NT2/D1 (cell line): ENCODE measurements around the gene VLDLR.
A peak's percentile ranks its signal among the peaks of the same experiment; 100 is the strongest.

ENCODE experiments used
- DNase-seq: peaks from one replicate; pipeline ENCODE4 v3.0.0-alpha.2; 2011; ENCODE audit warnings: low read depth, low spot score
- H3K27me3 ChIP-seq: 2 replicates; pipeline ENCODE4 v1.6.0; 2011; ENCODE audit warnings: mild to moderate bottlenecking; ENCODE audit not compliant: insufficient read length, insufficient read depth
- H3K36me3 ChIP-seq: 2 replicates; pipeline ENCODE4 v1.6.1; 2011; ENCODE audit warnings: mild to moderate bottlenecking, low read length, mixed read lengths; ENCODE audit not compliant: insufficient read depth, insufficient read length
- H3K4me1 ChIP-seq: 2 replicates; pipeline ENCODE4 v1.5.1; 2011; ENCODE audit not compliant: insufficient read depth, insufficient read length
- H3K4me3 ChIP-seq: 2 replicates; pipeline ENCODE4 v1.5.1; 2011; ENCODE audit warnings: low read depth; ENCODE audit not compliant: insufficient read length
- H3K9ac ChIP-seq: 2 replicates; pipeline ENCODE4 v1.6.0; 2011; ENCODE audit warnings: low read depth; ENCODE audit not compliant: insufficient read length
- H3K9me3 ChIP-seq: 2 replicates; pipeline ENCODE4 v1.5.1; 2011; ENCODE audit warnings: mild to moderate bottlenecking, low read length; ENCODE audit not compliant: insufficient read depth
- SUZ12 ChIP-seq: IDR thresholded peaks from 2 replicates; pipeline ENCODE4 v1.6.1; 2011; ENCODE audit not compliant: insufficient read length, insufficient read depth; ENCODE audit errors: extremely low read depth
- YY1 ChIP-seq: IDR thresholded peaks from 2 replicates; pipeline ENCODE4 v1.6.1; 2011; ENCODE audit not compliant: insufficient read length, insufficient read depth
- ZNF274 ChIP-seq: IDR thresholded peaks from 2 replicates; pipeline ENCODE4 v1.6.1; 2011; ENCODE audit warnings: mild to moderate bottlenecking, low read depth, low read length

VLDLR gene

DNA sequence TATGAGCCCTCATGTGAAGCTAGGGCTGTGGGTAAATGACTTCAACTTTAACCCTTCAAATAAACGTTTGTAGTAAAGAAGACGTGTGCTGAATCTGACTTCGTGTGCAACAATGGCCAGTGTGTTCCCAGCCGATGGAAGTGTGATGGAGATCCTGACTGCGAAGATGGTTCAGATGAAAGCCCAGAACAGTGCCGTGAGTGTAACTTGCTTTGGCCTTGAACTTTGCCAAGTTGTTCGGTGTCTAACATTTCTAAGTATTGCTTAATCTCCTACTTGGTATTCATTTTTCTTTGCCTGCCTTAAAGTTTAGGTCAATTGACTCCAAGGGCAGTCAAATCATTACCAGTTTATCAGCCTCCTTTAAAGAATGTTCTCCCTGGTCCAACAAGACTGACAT is 18.2 kb downstream of the VLDLR start:
- Histone ChIP-seq H3K36me3 (peaks cover 93% of the 10 kb centered on the region), H3K9me3 (no peaks in the 10 kb centered on the region), H3K9ac (no peak overlapping the region), H3K27me3 (no peaks in the 10 kb centered on the region), H3K4me1 (no peaks in the 10 kb centered on the region), H3K4me3 (no peak overlapping the region)
- TF ChIP-seq SUZ12 (no peak), YY1 (no peak), ZNF274 (no peak)
- no peak for DNase-seq

DNA sequence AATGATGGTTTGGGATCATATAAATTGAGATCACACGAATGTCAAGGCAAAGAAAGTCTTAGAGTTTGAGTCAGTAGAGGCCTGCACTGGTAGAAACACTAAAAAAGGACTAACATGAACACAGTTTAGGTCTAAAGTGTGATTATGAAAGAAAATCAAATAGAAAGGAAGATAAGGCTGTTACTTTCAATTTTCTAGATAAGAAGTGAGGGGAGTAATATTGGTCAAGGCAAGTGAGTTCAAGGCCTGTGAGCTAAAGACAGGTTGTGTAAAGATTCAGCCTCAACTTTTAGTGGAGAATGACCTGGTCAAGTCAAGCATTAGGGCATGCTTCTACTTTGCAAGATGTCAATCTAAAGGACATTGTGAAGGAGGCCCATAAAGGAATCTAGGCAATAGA is 19.0 kb downstream of the VLDLR start:
- H3K27me3 ChIP-seq = no peaks in the 10 kb centered on the region
- no peaks in the 10 kb centered on the region for H3K4me1 ChIP-seq
- DNase-seq = no peak
- peaks cover 93% of the 10 kb centered on the region for H3K36me3 ChIP-seq
- no peak overlapping the region for H3K9ac ChIP-seq
- no peaks in the 10 kb centered on the region for H3K9me3 ChIP-seq
- TF ChIP-seq ZNF274 = no peak
- TF ChIP-seq SUZ12 = no peak
- no peak for TF ChIP-seq YY1
- H3K4me3 ChIP-seq = no peak overlapping the region

DNA sequence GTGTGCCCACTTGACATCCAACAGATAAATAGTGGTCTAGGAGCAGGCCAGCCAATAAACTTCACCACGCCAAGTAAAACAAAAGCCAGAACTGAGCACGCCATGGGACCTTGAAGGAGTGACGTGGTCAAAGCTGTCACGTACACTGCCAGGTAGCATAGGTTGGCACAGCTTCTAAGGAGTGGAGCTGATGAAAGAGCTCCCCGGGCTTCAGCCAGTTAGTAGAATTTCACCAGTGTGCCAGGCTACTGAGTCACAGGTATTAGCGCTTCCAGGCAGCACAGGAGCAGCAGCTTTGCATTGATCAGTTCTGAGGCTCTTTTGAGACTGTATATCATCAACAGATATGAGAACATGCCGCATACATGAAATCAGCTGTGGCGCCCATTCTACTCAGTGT is 19.4 kb downstream of the VLDLR start:
- Histone ChIP-seq H3K36me3 (peaks cover 93% of the 10 kb centered on the region), H3K4me1 (no peaks in the 10 kb centered on the region), H3K9ac (no peak overlapping the region), H3K4me3 (no peak overlapping the region), H3K27me3 (no peaks in the 10 kb centered on the region), H3K9me3 (no peaks in the 10 kb centered on the region)
- DNase-seq = no peak
- TF ChIP-seq ZNF274 (no peak), SUZ12 (no peak), YY1 (no peak)

- no peak for TF ChIP-seq YY1
- no peak for TF ChIP-seq ZNF274
- TF ChIP-seq SUZ12 = no peak
- Histone ChIP-seq H3K36me3 (peaks cover 93% of the 10 kb centered on the region), H3K4me1 (no peaks in the 10 kb centered on the region), H3K9me3 (no peaks in the 10 kb centered on the region), H3K27me3 (no peaks in the 10 kb centered on the region), H3K4me3 (no peak overlapping the region), H3K9ac (no peak overlapping the region)
- DNase-seq = no peak
These were observed 20.5 kb downstream of the VLDLR start for GRCh38 chr9:2642068-2642467.

GRCh38 chr9:2645569-2645968 is 24.0 kb downstream of the VLDLR start:
- H3K9me3 ChIP-seq = no peaks in the 10 kb centered on the region
- H3K9ac ChIP-seq = no peak overlapping the region
- TF ChIP-seq ZNF274 (no peak), YY1 (no peak), SUZ12 (no peak)
- DNase-seq = no peak
- H3K4me1 ChIP-seq = no peaks in the 10 kb centered on the region
- no peaks in the 10 kb centered on the region for H3K27me3 ChIP-seq
- no peak overlapping the region for H3K4me3 ChIP-seq
- peaks cover 97% of the 10 kb centered on the region for H3K36me3 ChIP-seq

GRCh38 chr9:2655411-2655901 is 33.9 kb downstream of the VLDLR start:
- no peak overlapping the region for H3K4me3 ChIP-seq
- H3K9ac ChIP-seq = no peak overlapping the region
- H3K36me3 ChIP-seq = peaks cover 62% of the 10 kb centered on the region
- H3K4me1 ChIP-seq = no peaks in the 10 kb centered on the region
- no peaks in the 10 kb centered on the region for H3K27me3 ChIP-seq
- no peak for TF ChIP-seq ZNF274
- TF ChIP-seq SUZ12 = no peak
- TF ChIP-seq YY1 = no peak
- no peaks in the 10 kb centered on the region for H3K9me3 ChIP-seq
- no peak for DNase-seq

DNA sequence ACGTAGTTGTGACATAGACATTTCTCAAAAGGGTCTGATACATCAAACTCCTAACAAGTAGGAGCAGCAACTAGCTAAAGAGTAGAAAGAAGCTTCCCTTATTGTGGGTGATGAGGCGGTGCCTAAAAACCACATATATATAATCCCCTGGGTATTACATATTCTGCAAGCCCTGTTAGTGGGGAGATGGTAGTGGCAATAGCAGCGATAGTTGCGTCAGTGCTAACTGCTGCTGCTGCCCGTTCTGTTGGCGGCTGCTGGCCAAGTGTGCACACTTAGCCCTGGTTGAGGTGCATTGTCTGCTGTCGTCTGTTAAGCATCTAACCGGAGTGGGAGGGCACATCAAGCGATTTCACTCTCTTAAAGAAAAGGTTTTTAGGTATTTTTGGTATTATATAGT is 35.8 kb downstream of the VLDLR start:
- peaks cover 42% of the 10 kb centered on the region for H3K36me3 ChIP-seq
- no peak overlapping the region for H3K4me3 ChIP-seq
- H3K9ac ChIP-seq = no peak overlapping the region
- DNase-seq = no peak
- H3K4me1 ChIP-seq = no peaks in the 10 kb centered on the region
- H3K27me3 ChIP-seq = no peaks in the 10 kb centered on the region
- H3K9me3 ChIP-seq = no peaks in the 10 kb centered on the region; the same call in 1 of the 2 replicates
- TF ChIP-seq YY1 (no peak), ZNF274 (no peak), SUZ12 (no peak)

DNA sequence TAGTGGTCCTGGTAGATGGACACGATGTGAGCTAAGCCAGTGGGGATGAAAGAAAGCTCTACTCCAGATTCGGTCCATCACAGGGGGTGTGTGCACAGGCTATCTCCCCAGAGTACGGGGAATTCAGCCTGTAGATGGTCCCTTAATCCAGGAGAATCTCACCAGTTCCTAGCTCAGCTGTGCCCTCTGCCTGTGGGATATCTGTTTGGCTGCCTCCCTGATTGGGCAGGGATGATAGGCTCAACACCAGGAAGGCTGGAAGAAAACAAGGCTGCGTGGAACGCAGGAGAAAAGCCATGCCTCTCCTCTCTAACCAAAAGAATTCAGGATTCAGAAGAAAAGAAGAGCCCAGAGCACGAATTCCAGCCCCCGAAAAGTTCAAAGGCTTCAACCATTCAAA is 40.9 kb downstream of the VLDLR start:
- no peak overlapping the region for H3K9ac ChIP-seq
- DNase-seq = peak; percentile 38
- peaks cover 8% of the 10 kb centered on the region for H3K36me3 ChIP-seq
- no peaks in the 10 kb centered on the region for H3K4me1 ChIP-seq
- peaks cover 15% of the 10 kb centered on the region; the same call in 1 of the 2 replicates for H3K9me3 ChIP-seq
- H3K4me3 ChIP-seq = no peak overlapping the region
- no peak for TF ChIP-seq SUZ12
- TF ChIP-seq YY1 = no peak
- no peak for TF ChIP-seq ZNF274
- H3K27me3 ChIP-seq = no peaks in the 10 kb centered on the region
